GM19035 (cell line): ENCODE measurements around the gene CACNA1F.
A peak's percentile ranks its signal among the peaks of the same experiment; 100 is the strongest.

Source experiments
- ATAC-seq: cut with Tn5 transposase; IDR thresholded peaks from one replicate; pipeline ENCODE4 v1.9.1; 2021; ENCODE audit not compliant: unreplicated experiment

CACNA1F gene

DNA sequence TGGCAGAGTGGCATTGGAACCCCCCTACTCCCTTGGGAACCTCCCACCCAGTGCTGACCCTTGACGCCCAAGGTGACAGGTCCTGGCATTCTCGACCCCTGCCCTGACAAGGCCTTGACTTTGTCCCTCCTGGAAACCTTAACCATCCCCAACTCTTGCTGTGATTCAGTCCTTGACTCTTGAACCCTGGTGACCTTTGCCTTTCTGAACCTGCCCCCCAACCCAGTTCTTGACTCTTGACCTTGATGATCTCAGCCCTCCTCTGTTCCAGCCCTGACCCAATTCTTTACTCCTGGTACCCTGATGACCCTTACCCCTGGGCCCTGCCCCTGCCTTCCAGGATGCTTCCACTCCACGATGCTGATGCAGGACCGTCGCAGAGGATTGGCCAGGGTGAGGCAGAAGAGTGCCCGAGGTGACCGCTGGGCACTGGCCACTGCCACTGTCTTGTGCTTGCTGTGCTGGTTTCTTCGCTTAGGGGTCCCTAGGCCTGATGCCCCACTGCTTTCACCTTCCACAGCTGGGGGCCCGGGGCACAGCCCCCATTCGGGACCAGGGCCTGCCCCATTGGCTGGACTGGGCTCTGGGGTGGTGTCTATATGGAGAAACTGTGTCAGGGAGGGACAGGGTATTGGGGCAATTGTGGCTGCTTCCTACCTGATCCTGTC is 1.7 kb downstream of the CACNA1F start:
- no peak for ATAC-seq

GRCh38 chrX:49230500-49231232 is 2.5 kb downstream of the CACNA1F start:
- peak; percentile 68 for ATAC-seq

- no peak for ATAC-seq
These were observed 5.0 kb downstream of the CACNA1F start for GRCh38 chrX:49228185-49228584.

DNA sequence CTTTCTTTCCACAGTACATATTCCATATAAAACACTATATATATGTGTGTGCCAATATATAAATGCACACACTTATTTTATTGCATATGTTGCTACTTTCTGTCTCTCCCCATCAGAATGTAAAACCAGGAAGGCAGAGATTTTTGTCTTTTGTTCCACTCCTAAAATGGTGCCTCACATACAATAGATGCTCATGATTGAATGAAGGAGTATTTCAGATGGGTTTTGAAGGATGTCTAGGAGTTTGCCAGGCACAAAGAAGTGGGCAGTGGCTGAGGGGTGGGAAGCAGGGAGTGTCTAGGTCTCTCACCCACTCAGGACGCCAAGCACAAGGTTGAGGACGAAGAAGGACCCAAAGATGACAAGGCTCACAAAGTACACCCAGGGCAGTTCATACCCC is 5.4 kb downstream of the CACNA1F start:
- no peak for ATAC-seq

GRCh38 chrX:49226946-49227345 is 6.2 kb downstream of the CACNA1F start:
- ATAC-seq: no peak

DNA sequence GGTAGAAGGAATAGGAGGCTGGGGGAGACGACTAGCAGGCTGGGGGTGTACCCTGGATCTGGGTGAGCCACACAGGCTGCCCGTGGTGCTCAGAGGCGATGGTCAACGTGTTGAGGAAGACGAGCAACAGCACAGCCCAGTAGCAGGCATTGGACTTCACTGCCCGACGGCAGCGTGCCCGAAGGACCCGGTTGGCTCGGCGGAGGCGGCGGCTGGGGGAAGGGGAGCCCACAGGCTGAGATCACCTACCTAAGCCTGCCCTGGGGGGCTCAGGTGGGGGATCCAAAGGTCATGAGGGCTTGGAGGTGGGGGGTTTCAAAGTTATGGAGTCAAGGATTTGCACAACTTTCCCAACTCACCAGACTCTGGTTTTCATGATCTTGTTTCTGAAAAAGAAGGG is 7.3 kb downstream of the CACNA1F start:
- ATAC-seq: no peak

DNA sequence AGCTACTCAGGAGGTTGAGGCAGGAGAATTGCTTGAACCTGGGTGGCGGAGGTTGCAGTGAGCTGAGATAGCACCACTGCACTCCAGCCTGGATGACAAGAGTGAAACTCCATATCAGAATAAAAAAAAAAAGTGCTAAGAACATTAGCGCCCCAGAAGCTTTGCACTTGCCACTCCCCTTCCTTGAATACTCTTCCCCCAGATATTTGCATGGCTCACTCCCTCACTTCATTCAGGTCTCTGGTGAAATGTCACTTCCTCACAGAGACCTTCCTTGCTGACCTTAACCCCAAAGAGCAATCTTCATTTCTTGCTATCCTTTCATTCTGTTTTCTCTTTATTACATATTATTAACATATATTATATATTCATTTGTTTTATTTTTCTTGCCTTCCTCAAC is 11.3 kb downstream of the CACNA1F start:
- no peak for ATAC-seq

- no peak for ATAC-seq
These were observed 13.0 kb downstream of the CACNA1F start for GRCh38 chrX:49220100-49220499.

GRCh38 chrX:49214996-49215526 is 18.1 kb downstream of the CACNA1F start:
- ATAC-seq: no peak

GRCh38 chrX:49214416-49214815 is 18.7 kb downstream of the CACNA1F start:
- no peak for ATAC-seq

GRCh38 chrX:49212861-49213260 is 20.3 kb downstream of the CACNA1F start:
- ATAC-seq: no peak

- no peak for ATAC-seq
These were observed 20.9 kb downstream of the CACNA1F start for GRCh38 chrX:49212209-49212608.

GRCh38 chrX:49211074-49211473 is 22.1 kb downstream of the CACNA1F start:
- ATAC-seq: no peak

DNA sequence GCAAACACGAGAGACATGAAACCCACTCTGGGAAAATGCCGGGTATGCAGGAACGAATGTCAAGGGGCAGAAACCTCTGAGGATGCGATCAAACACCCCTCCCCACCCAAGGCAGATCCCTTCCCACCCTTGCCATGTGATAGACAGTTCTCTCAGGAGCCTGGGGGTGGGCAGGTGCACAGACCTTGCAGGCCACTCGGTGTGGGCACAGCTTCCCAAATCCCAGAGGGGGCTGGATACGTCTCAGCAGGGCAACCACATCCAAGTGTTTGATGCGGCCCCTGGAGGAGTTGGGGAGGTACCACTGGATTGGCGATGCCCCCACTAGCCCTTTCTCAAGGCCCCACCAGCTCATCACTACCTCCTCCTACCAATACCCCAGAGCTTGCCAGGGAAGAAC is 22.7 kb downstream of the CACNA1F start:
- ATAC-seq: no peak

- ATAC-seq: no peak
These were observed 23.5 kb downstream of the CACNA1F start for GRCh38 chrX:49209434-49210251.

GRCh38 chrX:49208399-49208798 is 24.7 kb downstream of the CACNA1F start:
- no peak for ATAC-seq

- no peak for ATAC-seq
These were observed 26.6 kb downstream of the CACNA1F start for GRCh38 chrX:49206543-49206942.

DNA sequence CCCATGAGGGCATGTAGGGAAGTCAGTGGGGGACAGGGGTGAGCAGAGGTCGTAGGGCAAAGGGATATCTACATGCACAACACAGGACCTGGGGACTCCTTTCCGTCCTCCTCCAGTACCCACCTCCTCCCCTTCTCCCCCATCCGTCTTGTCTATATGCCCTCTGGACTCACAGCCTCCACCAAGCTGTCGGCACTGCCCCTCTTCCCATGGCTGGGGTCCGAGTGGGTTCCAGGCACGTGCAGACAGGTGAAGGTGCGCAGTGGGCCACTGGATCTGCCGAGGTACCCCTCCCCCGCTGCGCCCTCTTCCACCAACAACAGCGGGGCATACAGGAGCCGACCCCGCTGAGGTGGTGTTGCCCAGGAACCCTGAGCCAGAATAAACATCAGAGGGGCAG is 27.7 kb downstream of the CACNA1F start:
- no peak for ATAC-seq

DNA sequence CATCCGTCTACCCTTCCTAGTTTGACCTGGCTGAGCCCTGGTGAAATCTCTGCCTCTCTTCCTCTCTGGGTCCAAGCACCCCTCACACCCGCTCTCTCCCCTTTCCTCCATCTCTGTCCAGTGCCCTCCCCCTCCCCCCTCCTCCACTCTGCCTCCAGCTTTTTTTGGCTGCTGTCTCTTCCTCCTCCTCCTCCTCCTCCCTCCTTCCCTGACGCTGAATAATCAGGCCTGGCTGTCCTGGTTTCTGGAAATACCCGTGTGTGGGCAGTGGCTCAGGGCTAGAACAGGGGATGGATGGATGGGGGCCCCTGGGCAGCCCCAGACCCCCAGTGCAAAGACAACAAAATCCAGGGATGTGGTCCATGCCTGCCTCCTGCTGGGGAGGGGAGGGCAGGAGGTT is 28.4 kb downstream of the CACNA1F start:
- no peak for ATAC-seq

- no peak for ATAC-seq
These were observed 29.1 kb downstream of the CACNA1F start for GRCh38 chrX:49204017-49204416.

DNA sequence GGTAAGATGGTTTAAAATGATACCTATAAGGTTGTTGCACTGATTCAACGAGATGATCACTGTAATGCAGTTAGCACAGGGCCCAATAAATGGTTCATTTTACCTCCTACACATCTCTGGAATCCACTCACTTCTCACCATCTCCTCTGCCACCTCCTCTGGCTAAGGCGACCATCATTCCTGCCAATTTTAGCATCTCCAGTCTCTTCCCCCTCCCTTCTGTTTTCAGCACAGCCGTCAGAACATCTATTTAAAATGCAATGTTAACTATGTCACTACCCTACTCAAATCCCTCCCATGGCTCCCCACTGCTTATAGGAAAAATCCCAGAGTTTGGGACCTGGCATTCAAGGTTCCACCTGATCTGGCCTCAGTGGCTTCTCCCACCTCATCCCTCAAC is 29.6 kb downstream of the CACNA1F start:
- no peak for ATAC-seq

- ATAC-seq: no peak
These were observed 31.1 kb downstream of the CACNA1F start for GRCh38 chrX:49202022-49202421.
